NCI-H2196 treated with DMSO at 0.1 percent for 48 hours (cell line): ENCODE data around the gene SMIM28.
"Not testable (repeated sequence)": the region's sequence is repeated elsewhere in the genome, so short reads cannot be mapped to it uniquely, and the experiment has no call there.

Experiments used
- DNase-seq: peaks from one replicate; lab custom pipeline; 2025; ENCODE audit not compliant: unreplicated experiment; lab: John Stamatoyannopoulos, UW

The SMIM28 gene

DNA sequence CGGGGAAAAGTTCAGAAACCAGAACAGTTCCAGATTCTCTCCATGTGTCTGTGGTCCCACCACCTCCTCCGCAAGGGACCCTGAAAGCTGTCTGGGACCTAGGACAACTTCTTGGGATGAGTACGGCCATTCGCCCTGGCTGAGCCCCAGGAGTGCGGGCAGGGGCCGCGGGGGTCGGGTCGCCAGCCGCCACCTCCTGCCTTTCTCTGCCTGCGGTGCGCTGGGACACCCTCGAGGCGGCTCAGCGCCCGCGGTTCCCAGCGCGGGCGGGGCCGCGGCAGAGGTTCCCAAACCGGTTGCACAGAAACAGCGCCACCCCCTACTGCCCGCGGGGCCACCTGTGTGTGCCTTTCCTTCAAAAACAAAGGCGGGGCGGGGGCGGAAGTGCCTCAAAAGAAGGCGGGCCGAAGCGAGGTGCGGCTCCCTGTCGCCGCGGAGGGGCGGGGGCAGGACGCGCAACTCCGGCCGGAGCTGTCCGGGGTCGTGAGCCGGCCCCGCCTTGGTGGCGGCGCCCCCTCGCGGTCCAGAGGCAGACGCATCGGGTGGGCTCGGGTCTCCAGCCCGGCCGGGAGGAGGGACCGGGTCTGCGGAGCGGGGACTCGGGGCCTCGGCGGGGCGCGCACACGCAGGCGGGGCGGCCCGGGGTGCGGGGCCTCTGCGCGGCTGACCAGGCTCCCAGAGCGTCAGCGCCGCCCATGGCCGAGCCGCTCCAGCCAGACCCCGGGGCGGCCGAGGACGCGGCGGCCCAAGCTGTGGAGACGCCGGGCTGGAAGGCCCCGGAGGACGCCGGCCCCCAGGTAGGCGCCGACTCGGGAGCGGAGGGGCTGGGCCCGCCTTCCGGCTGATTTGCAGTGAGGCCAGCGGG is 26.3 kb downstream of the SMIM28 start, which contains the start of gene HEBP2:
TSS of gene HEBP2 (plus strand) at position 423 of the 865 bp plus-strand sequence. CDS start at position 696, 273 bp downstream.
- peak; percentile 93 for DNase-seq

DNA sequence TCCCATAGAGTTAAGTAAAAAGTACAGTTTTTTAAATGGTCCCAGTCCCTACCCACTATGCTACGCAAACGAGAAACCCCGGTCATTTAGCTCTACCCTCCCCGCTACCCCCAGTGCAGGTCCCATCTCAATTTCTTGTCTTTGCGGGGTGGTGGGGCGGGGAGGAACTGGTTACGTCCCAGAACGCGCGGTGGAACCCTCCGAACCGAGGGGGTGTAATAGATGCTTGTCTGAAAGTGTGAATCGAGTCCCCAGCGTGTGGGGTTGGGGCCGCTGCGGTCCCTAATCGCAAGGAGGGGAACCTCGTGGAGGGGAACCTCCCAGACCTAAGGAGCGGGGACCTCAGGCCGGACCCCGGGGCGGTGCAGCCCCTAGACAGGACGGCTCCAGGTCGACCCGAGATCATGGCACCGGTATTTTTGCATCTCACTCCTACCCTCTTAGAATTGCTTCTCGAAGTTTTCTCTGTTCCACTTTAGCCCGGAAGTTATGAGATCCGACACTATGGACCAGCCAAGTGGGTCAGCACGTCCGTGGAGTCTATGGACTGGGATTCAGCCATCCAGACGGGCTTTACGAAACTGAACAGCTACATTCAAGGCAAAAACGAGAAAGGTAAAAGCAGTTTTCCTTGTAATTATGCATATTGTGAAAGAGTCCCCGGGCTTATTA is 27.1 kb downstream of the SMIM28 start:
- DNase-seq, result no peak

DNA sequence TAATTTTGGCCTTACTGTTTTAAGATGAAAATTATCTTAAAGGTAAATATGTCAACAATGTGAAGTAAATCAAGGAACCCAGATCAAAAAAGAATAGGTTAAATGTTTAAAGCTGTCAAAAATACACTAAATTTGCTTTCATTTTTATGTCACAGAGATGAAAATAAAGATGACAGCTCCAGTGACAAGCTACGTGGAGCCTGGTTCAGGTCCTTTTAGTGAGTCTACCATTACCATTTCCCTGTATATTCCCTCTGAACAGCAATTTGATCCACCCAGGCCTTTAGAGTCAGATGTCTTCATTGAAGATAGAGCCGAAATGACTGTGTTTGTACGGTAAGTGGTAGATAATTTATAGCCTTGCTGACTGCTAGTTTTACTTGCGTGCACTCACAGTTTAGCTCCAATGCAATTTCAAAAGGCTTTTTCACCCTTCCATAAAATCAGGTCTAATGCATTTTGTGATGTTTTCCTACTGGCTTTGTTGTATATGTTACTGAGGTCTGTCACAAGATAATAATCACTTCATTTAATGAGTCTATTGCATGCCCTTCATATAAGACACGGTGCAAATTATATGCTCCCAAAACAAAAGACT is 28.2 kb downstream of the SMIM28 start:
- no peak for DNase-seq

DNA sequence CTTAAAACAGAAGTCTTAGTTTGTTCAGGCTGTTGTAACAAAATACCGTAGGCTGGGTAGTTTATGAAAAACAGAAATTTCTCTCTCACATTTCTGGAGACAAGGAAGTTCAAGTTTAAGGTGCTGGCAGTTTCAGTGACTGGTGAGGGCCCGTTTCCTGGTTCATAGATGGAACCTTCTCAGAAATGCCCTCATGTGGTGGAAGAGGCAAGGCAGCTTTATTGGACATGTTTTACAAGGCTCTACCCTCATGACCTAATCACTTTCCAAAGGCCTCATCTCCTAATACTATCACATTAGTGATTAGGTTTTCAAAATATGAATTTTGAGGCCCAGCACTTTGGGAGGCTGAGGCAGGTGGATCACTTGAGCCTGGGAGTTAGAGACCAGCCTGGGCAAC is 28.7 kb downstream of the SMIM28 start:
- no peak for DNase-seq

DNA sequence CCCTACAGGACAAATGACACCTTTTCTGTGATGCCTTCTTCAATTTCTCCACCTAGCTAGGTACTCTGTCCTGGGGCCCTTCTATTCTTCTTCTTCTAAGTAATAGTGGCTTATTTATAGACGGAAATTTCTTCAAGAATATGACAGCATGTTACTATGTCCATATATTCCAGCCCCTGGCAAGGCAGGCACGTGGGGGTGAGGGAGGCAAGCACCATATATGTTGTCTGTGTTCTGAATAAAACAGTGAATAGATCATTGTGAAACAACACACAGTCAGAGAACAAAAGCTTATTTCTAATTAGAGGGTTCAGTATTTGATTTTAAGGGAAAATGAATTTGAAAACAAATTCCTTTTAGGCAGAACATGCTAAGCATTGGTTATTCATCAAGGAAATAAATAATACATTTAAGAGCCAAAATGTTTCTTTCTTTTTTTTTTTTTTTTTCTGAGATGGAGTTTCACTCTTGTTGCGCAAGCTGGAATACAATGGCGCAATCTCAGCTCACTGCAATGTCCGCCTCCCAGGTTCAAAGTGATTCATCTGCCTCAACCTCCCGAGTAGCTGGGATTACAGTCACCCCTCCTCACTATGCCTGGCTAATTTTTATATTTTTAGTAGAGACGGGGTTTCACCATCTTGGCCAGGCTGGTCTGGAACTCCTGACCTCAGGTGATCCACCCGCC is 32.5 kb downstream of the SMIM28 start:
- DNase-seq, result no peak

DNA sequence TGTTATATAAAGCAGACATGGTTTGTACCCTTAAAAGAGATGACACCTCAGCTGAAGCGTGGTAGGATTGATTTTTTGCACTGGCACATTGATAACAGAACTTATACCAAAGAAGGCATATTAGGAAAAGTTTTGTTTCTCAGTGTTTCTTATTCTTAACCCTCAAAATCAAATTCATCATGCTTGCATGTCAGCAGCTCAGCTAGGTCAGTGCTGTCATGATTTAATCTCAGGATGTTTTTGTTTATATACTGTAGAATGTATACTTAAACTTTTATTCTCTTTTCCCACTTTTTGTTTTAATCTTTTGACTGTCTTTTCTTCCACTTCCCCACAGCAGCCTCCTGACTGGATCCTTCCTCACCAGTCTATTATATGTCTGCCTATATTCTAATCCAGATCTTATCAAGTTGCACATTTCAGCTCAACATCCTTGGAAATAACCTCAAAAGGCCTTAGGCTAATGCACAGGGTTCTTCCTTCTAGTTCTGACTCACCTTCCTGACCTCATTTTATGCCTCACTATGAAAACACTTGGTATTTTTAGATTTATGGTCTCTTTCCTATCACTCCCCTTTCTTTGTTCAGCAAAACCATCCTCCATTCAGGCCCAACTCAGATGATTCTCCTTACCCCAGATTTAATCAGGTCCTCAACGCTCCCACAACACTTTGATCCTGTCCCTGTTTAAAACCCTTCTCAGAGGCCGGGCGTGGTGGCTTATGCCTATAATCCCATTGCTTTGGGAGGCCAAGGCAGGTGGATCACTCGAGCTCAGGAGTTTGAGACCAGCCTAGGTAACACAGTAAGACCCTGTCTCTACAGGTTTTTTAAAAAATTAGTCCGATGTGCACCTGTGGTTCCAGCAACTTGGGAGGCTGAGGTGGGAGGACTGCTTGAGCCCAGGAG is 33.5 kb downstream of the SMIM28 start:
- no peak for DNase-seq

DNA sequence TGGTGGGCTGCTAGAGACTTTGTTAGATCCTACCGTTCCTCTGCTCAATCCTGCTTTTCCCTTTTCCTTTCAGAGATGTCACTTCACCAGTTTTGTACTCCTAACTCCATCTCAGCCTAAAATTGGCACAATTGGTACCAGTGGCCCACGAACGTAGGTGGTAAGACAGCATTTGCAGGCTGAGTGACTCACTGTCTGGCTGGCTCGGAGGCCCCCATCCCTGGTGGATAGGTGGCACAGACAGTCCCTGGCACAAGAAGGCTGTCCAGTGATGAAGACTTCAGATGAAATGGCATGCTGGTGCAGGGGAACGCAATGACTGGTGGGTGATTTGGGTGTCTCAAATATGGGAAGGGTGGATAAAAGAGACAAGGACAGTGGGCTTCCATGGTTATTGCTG is 37.4 kb downstream of the SMIM28 start:
- DNase-seq, result no peak

DNA sequence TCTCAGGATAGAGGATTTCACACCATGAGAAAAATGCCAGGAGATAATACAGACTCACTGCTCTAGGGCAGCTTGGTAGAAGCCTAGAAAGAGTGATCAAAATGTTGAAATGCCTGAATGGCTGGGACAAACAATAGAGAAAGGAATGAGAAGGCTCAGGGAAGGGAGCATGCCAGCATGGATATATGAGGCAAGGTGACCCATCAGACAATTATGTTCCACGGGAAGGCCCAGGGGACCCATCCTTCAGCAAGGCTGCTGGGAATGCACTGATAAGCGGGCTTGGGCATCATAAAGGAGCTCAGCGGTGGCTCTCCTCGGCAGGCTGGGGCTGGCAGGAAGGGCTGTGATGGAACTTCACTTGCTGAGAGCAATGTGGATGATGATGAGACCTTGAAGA is 38.5 kb downstream of the SMIM28 start:
- DNase-seq, result no peak

DNA sequence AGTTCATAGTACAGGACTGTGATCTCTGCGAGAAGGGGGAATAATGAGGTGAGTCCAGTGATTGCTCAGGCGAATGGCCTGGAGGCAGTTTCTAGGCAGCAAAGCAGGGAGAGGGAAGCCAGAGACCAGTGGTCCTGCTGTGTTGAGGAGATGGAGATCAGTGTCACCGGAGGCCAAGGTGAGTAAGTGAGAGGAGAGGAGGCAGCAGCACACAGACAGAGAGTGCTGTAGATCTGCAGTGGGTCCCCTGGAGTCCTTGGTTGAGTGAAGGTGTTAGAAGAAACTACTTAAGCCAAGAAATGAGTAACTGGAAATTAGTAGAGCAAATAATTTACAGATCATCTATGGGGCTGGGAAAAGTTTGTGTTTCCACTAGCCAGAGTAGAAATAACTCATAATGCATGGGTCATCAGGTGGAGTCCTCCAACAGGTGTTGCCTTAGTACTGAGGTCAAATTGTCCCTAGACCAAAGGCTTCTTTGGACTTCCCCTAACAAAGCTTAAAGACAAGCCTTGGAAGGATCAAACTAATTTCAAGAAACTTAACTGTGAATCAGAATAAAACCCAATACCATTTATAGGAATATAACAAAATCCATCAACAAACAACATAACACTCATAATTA is 39.9 kb downstream of the SMIM28 start:
- no peak for DNase-seq

DNA sequence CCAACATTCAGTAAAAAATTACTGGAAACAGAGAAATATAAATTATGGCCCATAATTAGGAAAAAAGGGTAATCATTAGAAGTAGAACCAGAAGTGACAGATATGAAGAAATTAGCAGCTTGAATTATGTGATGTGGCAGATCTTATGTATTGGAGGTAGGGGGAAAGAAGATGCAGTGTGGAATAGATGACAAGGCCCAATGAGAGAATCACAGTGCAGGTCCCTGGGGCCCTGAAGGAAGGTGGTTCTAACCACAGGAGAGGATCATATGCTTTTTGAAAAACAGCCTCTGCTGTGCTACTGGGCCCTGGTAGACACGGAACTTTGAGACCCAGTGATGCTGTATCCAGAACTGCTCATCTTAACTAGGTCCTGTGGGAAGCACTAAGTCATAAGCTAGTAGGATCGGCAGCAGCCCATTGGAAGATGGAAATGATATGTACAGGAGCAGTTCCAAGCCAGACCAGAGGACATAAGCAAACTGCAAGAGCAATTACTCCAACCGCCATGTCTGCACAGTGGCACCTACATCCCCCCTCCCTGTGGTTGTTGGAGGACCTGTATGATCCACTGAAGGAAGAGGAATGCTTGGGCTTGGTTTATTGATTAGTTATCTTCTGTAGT is 40.5 kb downstream of the SMIM28 start:
- no peak for DNase-seq

DNA sequence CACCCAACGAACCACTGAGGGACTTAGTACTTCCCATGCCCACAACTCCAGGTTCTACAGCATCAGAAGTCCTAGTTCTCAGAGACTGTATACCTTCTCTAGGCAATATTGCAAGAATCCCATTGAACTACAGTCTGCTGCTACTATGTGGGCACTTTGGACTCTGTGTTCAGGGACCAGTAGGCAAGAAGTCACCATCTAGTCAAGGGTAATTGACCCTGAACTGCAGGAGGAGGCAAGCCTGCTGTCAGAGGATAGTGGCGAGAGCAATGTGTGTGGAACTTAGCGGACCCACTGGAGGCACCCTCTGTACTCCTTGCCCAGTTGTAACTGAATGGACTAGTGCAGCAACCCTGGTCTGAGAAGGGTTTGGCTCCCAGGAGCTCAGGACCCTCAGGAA is 42.1 kb downstream of the SMIM28 start:
- no peak for DNase-seq

DNA sequence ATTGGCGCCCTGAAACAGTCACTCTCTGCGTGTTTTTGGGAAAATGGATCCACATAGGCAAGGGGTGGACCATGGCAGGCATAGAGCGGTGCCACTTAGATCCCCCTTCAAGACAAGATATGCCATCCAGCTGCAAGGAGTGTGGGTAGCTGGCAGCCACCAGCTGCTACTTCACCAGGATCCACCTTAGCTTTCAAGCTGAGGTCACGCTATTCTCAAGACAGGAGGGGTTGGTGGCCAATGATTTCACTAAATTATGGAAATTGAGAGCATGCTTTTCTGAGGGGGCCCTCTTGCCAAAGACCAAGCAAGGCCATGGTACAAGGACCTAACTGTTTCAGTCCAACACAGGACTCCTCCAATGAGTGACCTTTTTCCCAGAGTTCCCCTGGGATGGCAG is 42.7 kb downstream of the SMIM28 start:
- DNase-seq, result no peak

DNA sequence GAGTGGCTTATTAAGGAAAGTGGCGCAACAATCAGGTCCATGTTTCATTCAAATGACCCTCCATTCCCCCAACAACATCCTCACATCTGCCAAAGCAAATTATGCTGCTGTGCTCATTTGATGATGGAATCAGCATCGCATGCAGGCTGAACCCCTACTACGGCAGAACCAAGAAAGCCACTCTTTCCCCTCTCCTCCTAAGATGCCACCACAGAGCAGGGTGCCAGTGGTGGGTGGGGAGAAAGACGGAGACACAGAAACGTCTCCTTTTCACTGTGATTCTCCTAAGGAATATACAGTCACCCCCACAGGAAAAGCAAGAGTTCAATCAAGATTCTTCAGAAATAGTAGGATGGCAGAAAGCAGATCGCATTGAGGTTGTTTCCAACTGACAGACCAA is 43.4 kb downstream of the SMIM28 start:
- DNase-seq, result no peak

DNA sequence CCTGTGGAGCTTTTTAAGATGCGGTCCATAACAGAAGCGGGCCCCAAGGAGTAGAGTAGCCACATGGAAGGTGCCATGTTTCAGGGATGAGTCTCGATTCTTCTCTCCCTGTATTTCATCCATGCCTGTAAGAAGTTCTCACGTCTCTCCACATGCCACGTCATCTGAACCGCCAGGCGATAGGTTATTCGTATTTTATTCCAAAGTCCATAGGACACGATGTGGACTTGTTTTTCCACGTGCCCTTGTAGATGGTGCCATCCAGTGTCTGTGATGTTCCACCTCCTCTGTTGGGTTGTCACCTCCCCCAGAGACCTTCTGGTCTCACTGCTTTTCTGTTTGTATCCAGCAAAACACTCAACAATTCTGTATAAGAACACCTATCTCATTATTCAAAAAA is 43.9 kb downstream of the SMIM28 start:
- DNase-seq, result no peak

DNA sequence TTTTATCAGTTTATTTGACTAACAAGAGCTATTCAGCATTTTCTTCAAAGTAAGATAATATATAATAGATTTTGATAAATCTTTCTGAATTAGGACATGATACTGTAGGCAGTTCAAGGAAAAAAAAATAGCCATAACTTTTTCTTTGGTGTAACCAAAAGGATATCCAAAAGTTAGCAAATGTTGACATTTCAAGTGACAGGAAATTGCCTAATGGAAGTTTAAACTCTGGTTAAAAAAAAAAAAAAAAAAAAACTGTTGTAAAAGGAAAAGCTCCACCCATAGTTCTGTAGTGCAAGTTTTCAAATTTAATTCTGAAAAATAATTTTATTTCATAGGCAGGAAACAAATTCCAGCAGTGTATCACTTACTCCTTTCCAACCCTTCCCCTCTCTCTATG is 45.2 kb downstream of the SMIM28 start:
- no peak for DNase-seq

DNA sequence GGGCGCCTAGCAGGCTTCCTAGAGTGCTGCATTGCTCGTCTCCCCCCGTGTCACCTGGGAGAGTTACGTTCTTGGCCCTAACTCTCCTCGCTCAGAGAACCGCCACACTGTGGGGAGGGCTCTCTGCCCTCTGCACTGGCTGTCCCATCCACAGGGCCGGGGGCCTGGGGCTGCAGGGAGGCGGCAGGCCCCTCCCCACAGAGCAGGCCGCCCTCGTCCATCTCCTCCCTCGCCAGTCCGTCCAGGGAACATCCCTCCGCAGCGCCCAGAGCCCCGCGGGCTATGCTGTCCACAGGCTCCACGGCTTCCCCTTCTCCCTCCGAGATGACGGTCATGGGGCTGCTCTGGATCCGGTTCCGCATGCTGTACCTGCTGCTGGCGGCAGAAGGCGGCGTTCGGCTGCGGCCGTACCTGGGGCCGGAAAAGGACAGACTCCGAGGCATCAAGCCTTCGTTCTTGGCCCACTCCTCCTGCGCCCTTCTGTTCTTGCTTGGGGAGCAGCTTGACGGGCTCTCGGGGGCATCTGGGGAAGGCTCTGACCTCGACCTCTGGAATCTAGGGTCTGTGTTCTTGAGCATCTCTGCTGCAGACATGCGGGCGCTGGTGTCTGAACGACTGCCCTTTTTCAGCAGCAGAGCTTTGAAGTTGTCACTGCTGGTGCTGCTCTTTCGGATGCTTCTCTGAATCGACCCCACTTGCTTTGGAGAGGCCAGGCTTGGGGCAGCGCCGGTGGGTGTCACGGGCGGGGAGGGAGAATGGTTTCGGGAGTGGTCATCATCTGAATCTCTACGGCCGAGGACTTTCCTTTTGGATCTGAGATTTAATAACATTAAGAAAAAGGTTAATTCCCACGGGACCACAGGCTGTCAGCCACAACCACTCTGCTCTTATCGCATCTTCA is 46.5 kb downstream of the SMIM28 start:
- no peak for DNase-seq

DNA sequence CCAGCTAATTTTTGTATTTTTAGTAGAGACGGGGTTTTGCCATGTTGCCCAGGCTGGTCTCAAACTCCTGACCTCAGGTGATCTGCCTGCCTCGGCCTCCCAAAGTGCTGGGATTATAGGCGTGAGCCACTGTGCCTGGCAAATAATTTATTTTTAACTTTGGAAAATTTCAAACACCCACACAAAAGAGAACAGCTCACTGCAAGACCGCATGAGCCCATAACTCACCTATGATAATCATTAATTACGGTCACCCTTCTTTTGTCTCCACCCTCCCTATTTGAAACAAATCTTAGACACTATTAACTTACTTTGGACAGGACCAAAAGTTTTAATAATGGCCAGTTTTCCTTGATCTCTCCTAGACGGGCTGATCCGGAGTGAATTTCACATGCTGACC is 47.6 kb downstream of the SMIM28 start:
- DNase-seq, result not testable (repeated sequence)

DNA sequence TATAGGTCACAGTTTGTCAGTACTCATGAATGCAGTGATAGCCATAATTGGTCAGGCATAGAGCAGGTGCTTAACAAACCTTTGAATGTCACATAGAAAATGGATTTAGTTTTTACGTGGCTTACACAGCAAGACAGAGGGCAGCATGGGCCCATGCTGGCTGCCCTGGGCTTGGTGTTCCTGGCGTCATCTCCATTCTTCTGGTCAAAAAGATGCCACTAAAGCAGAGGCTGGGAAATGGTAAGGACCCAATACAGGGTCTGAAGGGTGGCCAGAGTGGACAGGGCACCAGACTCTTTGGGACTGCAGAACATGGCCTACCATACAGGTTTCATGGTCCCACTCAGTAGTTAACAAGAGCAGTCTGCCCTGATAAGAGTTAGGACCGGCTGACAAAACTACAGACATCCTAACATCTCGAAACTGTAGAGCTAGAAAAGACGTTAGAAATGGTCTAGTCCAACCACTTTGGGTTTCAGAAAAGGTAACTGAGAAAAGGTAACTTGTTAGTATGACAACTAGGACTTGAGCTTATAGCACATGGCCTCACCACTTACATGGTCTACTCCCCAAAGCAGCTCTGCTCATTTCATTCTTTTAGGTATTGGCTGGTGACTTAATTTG is 48.9 kb downstream of the SMIM28 start:
- DNase-seq, result no peak
